ENCODE results near the gene MS4A6A.

The MS4A6A gene

GRCh38 chr11:60184824-60185511 lies 2.1 kb upstream of the MS4A6A start:
- no peak for TF ChIP-seq CTCF (conservative IDR thresholded peaks at IDR 0.05; ENCODE audit: low read depth)
- ChIA-PET CTCF (no interaction called here), POLR2A (ENCODE audit: low non-redundant PET) (no interaction called here)
- H3K27ac ChIP-seq, result no peak overlapping the region
- no peak for DNase-seq (ENCODE audit: low spot score)

DNA sequence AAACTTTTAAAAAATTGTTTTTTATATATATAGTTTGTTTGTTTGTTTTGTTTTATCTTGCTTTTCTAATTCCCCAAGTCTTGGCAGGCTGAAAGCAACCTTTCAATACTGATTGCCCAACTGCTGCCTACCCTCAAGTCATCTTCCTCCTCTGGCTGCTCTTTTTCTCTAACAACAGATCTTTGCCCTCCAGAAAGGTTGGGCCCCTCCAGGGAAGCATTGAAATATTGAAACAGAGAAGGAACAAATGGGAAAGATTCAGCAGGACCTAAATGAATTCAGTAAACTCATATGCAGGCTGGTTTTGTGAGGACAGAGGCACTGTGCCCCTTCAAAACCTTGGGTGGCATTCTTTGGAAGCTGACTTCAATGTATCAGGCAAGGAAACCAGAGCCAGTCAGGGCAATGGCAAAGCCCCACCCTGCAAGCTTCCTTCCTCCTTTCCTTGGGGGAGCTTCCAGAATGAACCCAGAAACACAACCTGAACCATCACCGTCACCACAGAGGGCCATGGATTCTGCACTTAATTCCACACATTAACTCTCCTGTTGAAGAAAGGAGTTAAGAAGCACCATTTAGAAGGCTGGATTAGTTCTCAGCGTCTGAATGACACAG lies 815 bp upstream of the MS4A6A start:
- TF ChIP-seq CTCF (conservative IDR thresholded peaks at IDR 0.05; ENCODE audit: low read depth), result no peak
- DNase-seq (ENCODE audit: low spot score), result no peak
- ChIA-PET POLR2A (ENCODE audit: low non-redundant PET) (no interaction called here), CTCF (no interaction called here)
- H3K27ac ChIP-seq, result no peak overlapping the region

GRCh38 chr11:60175860-60176275 lies 7.0 kb downstream of the MS4A6A start:
- TF ChIP-seq CTCF (conservative IDR thresholded peaks at IDR 0.05; ENCODE audit: low read depth), result no peak
- ChIA-PET CTCF (no interaction called here), POLR2A (ENCODE audit: low non-redundant PET) (no interaction called here)
- no peak overlapping the region for H3K27ac ChIP-seq
- DNase-seq (ENCODE audit: low spot score), result no peak

DNA sequence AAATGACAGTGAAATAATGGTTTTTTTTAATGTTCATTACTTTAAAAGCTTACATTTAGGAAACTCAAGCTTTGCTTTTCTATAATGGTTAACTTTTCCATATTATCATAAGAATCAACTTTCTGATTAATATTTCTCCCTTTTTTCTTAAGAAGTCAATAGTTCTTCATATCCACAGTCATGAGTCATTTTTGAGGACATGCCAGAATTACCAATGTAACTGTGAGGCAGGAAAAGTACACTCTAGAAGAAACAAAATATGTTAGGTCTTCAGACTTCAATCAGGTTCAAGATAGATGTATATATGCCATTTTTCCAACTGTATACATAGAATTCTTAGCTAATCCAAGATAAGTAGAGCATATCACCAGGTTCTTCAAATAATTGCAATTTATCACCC lies 10.9 kb downstream of the MS4A6A start:
- TF ChIP-seq CTCF (conservative IDR thresholded peaks at IDR 0.05; ENCODE audit: low read depth), result no peak
- ChIA-PET CTCF (interaction anchor here (0.6 kb wide), 1 partner anchor 529 kb away, joined by 3 read pairs; no protein-coding TSS in a partner anchor), POLR2A (ENCODE audit: low non-redundant PET) (no interaction called here)
- H3K27ac ChIP-seq, result no peak overlapping the region
- DNase-seq (ENCODE audit: low spot score), result no peak

DNA sequence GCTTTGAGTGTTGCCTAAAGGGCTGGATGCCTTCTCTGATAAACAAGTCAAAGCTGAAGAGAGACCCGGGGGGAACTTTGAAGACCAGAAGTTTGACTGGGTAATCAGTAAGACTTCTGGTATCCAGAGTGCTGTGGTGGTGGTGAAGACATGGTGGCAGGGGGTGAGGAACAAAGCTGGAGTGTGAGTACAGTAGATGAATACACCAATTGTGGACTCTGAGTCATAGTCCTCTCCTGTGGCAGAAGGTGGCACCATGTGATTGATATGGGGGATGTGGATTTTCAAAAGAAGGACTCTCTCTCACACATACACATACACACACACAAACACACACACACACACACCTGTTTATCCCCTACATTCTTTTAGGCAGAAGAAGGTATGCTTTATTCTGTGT lies 12.3 kb downstream of the MS4A6A start:
- ChIA-PET POLR2A (ENCODE audit: low non-redundant PET) (no interaction called here), CTCF (no interaction called here)
- no peak for TF ChIP-seq CTCF (conservative IDR thresholded peaks at IDR 0.05; ENCODE audit: low read depth)
- no peak for DNase-seq (ENCODE audit: low spot score)
- H3K27ac ChIP-seq, result no peak overlapping the region

DNA sequence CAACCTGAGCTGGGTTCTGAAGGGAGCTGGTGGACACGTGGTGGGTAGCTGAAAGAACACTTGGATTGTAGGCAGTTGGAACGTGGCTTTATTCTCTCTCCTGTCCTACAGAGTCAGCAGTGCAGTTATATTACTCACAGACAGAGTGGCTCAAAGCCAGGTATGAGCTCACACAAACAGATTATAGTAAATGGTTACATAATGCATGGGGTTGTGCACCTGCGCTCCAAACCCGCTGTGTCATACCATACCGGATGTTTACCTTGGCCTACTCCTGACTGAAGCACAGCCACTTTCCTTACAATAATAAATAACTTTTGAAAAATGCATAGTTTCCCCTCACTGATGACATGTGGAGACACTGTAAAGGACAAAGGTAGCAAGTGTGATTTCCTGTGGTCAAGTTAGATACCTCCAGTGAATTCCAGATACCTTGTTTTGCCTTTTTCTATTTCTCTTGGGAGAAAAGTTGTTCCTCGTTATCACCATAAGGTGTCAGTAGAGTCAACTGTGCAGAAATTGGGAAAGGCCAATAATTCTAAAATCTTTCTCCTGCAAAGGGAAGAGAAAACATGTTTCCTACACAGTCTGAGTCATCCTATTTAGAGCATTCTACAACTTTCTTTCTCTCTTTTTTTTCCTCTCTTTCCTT lies 13.5 kb downstream of the MS4A6A start:
- ChIA-PET CTCF (interaction anchor here (0.6 to 0.7 kb wide), 3 partner anchors 13 to 920 kb away, joined by 3 to 6 read pairs (median 3); no protein-coding TSS in a partner anchor), POLR2A (ENCODE audit: low non-redundant PET) (no interaction called here)
- DNase-seq (ENCODE audit: low spot score), result peak; percentile 53
- TF ChIP-seq CTCF (conservative IDR thresholded peaks at IDR 0.05; ENCODE audit: low read depth), result 0 out of 2 replicates have a peak, but pooled peaks have one; percentile 26
- H3K27ac ChIP-seq, result peak overlapping the region; percentile 38

Data from RWPE1 (cell line).